ENCODE results near the gene CELF2.
"Not testable (repeated sequence)": the region's sequence is repeated elsewhere in the genome, so short reads cannot be mapped to it uniquely, and the experiment has no call there.

DNA sequence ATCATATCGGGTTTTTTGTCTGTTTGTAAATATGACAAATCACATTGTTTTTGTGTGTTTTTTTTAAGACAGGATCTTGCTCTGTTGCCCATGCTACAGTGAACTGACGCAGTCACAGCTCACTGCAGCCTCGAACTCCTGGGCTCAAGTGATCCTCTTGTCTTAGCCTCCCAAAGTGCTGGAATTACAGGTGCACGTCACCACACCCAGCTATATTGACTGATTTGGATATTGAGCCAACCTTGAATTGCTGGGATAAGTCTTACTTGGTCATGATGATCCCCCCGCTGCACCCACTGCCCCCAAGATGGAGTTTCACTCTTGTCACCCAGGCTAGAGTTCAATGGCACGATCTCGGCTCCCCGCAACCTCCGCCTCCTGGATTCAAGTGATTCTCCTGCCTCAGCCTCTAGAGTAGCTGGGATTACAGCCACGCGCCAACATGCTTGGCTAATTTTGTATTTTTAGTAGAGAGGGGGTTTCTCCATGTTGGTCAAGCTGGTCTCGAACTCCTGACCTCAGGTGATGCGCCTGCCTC lies 167.5 kb downstream of the CELF2 start:
- TF ChIP-seq, protein P1, sequence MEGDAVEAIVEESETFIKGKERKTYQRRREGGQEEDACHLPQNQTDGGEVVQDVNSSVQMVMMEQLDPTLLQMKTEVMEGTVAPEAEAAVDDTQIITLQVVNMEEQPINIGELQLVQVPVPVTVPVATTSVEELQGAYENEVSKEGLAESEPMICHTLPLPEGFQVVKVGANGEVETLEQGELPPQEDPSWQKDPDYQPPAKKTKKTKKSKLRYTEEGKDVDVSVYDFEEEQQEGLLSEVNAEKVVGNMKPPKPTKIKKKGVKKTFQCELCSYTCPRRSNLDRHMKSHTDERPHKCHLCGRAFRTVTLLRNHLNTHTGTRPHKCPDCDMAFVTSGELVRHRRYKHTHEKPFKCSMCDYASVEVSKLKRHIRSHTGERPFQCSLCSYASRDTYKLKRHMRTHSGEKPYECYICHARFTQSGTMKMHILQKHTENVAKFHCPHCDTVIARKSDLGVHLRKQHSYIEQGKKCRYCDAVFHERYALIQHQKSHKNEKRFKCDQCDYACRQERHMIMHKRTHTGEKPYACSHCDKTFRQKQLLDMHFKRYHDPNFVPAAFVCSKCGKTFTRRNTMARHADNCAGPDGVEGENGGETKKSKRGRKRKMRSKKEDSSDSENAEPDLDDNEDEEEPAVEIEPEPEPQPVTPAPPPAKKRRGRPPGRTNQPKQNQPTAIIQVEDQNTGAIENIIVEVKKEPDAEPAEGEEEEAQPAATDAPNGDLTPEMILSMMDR (IDR thresholded peaks at IDR 0.05), result not testable (repeated sequence)
- TF ChIP-seq POLR2A (IDR thresholded peaks at IDR 0.05), result not testable (repeated sequence)

All from thyroid gland (tissue), 4 donors.